Mucosa of stomach (tissue), 1 donor: Measurements from ENCODE around the gene TRIM62.

ENCODE experiments used
- H3K27me3 ChIP-seq: one replicate; pipeline ENCODE4 v1.7.0; 2013; ENCODE audit warnings: mild to moderate bottlenecking, low read length; ENCODE audit not compliant: control insufficient read depth, insufficient read depth
- H3K36me3 ChIP-seq: one replicate; pipeline ENCODE4 v1.7.0; 2013; ENCODE audit warnings: low read length; ENCODE audit not compliant: control insufficient read depth, insufficient read depth
- H3K4me1 ChIP-seq: one replicate; pipeline ENCODE4 v1.7.0; 2013; ENCODE audit warnings: mild to moderate bottlenecking, low read length; ENCODE audit not compliant: control insufficient read depth, insufficient read depth
- H3K4me3 ChIP-seq: one replicate; pipeline ENCODE4 v1.7.0; 2013; ENCODE audit warnings: low read length
- H3K9ac ChIP-seq: one replicate; pipeline ENCODE4 v1.7.0; 2013; ENCODE audit warnings: mild to moderate bottlenecking, low read length, moderate library complexity
- H3K9me3 ChIP-seq: one replicate; pipeline ENCODE4 v1.7.0; 2013; ENCODE audit warnings: mild to moderate bottlenecking, low read length, moderate library complexity; ENCODE audit not compliant: control insufficient read depth
- donor health status: Pancreatic carcinoma.

The TRIM62 gene

GRCh38 chr1:33165809-33166208 is 16.0 kb downstream of the TRIM62 start:
- no peak overlapping the region for H3K4me3 ChIP-seq
- no peaks in the 10 kb centered on the region for H3K9me3 ChIP-seq
- no peaks in the 10 kb centered on the region for H3K27me3 ChIP-seq
- no peak overlapping the region for H3K9ac ChIP-seq
- H3K4me1 ChIP-seq, result no peaks in the 10 kb centered on the region
- no peaks in the 10 kb centered on the region for H3K36me3 ChIP-seq

- Histone ChIP-seq H3K4me3 (no peak overlapping the region), H3K9ac (no peak overlapping the region), H3K9me3 (no peaks in the 10 kb centered on the region), H3K4me1 (no peaks in the 10 kb centered on the region), H3K27me3 (no peaks in the 10 kb centered on the region), H3K36me3 (no peaks in the 10 kb centered on the region)
Measured at GRCh38 chr1:33165209-33165608, 16.6 kb downstream of the TRIM62 start.

GRCh38 chr1:33163621-33164519 is 18.0 kb downstream of the TRIM62 start:
- Histone ChIP-seq H3K27me3 (no peaks in the 10 kb centered on the region), H3K36me3 (no peaks in the 10 kb centered on the region), H3K9ac (no peak overlapping the region), H3K4me1 (no peaks in the 10 kb centered on the region), H3K9me3 (no peaks in the 10 kb centered on the region), H3K4me3 (no peak overlapping the region)

GRCh38 chr1:33162141-33162540 is 19.7 kb downstream of the TRIM62 start:
- H3K4me1 ChIP-seq, result no peaks in the 10 kb centered on the region

GRCh38 chr1:33161061-33161681 is 20.7 kb downstream of the TRIM62 start:
- Histone ChIP-seq H3K36me3 (no peaks in the 10 kb centered on the region), H3K4me1 (no peaks in the 10 kb centered on the region), H3K9ac (no peak overlapping the region), H3K27me3 (no peaks in the 10 kb centered on the region), H3K4me3 (no peak overlapping the region), H3K9me3 (no peaks in the 10 kb centered on the region)

More at GRCh38 chr1:33162141-33162540, 19.7 kb downstream of the TRIM62 start:
- H3K27me3 ChIP-seq, result no peaks in the 10 kb centered on the region
- no peak overlapping the region for H3K9ac ChIP-seq
- H3K4me3 ChIP-seq, result no peak overlapping the region
- H3K9me3 ChIP-seq, result no peaks in the 10 kb centered on the region
- no peaks in the 10 kb centered on the region for H3K36me3 ChIP-seq

GRCh38 chr1:33159577-33159976 is 22.3 kb downstream of the TRIM62 start:
- no peaks in the 10 kb centered on the region for H3K9me3 ChIP-seq
- H3K4me1 ChIP-seq, result no peaks in the 10 kb centered on the region
- no peak overlapping the region for H3K9ac ChIP-seq
- no peak overlapping the region for H3K4me3 ChIP-seq
- H3K36me3 ChIP-seq, result no peaks in the 10 kb centered on the region
- H3K27me3 ChIP-seq, result no peaks in the 10 kb centered on the region

GRCh38 chr1:33158366-33158765 is 23.5 kb downstream of the TRIM62 start:
- H3K36me3 ChIP-seq, result no peaks in the 10 kb centered on the region
- H3K4me3 ChIP-seq, result no peak overlapping the region
- H3K4me1 ChIP-seq, result no peaks in the 10 kb centered on the region
- H3K9me3 ChIP-seq, result no peaks in the 10 kb centered on the region
- no peaks in the 10 kb centered on the region for H3K27me3 ChIP-seq
- no peak overlapping the region for H3K9ac ChIP-seq

GRCh38 chr1:33157131-33157530 is 24.7 kb downstream of the TRIM62 start:
- Histone ChIP-seq H3K4me3 (no peak overlapping the region), H3K4me1 (no peaks in the 10 kb centered on the region), H3K36me3 (no peaks in the 10 kb centered on the region), H3K27me3 (no peaks in the 10 kb centered on the region), H3K9me3 (no peaks in the 10 kb centered on the region), H3K9ac (no peak overlapping the region)

- Histone ChIP-seq H3K4me1 (peaks cover 5% of the 10 kb centered on the region), H3K9me3 (no peaks in the 10 kb centered on the region), H3K36me3 (no peaks in the 10 kb centered on the region), H3K9ac (no peak overlapping the region), H3K4me3 (no peak overlapping the region), H3K27me3 (no peaks in the 10 kb centered on the region)
Measured at GRCh38 chr1:33155877-33156538, 25.8 kb downstream of the TRIM62 start.

GRCh38 chr1:33153650-33154049 is 28.2 kb downstream of the TRIM62 start:
- Histone ChIP-seq H3K9ac (no peak overlapping the region), H3K4me1 (peaks cover 22% of the 10 kb centered on the region)

GRCh38 chr1:33152685-33153432 is 29.0 kb downstream of the TRIM62 start:
- no peaks in the 10 kb centered on the region for H3K9me3 ChIP-seq
- H3K4me3 ChIP-seq, result no peak overlapping the region
- H3K4me1 ChIP-seq, result peaks cover 22% of the 10 kb centered on the region
- H3K9ac ChIP-seq, result no peak overlapping the region
- no peaks in the 10 kb centered on the region for H3K27me3 ChIP-seq
- H3K36me3 ChIP-seq, result no peaks in the 10 kb centered on the region

More at GRCh38 chr1:33153650-33154049, 28.2 kb downstream of the TRIM62 start:
- Histone ChIP-seq H3K4me3 (no peak overlapping the region), H3K9me3 (no peaks in the 10 kb centered on the region), H3K36me3 (no peaks in the 10 kb centered on the region), H3K27me3 (no peaks in the 10 kb centered on the region)
